Erythroblast (primary cell): ENCODE measurements around the gene LY6G5C.

Experiments
- GATA1 ChIP-seq: IDR thresholded peaks from 2 replicates; pipeline ENCODE4 v1.6.1; 2011; ENCODE audit warnings: low read depth, mild to moderate bottlenecking, control low read depth, low read length, moderate library complexity
- POLR2A ChIP-seq: IDR thresholded peaks from 2 replicates; pipeline ENCODE4 v1.6.1; 2011; ENCODE audit warnings: mild to moderate bottlenecking, low read length

DNA sequence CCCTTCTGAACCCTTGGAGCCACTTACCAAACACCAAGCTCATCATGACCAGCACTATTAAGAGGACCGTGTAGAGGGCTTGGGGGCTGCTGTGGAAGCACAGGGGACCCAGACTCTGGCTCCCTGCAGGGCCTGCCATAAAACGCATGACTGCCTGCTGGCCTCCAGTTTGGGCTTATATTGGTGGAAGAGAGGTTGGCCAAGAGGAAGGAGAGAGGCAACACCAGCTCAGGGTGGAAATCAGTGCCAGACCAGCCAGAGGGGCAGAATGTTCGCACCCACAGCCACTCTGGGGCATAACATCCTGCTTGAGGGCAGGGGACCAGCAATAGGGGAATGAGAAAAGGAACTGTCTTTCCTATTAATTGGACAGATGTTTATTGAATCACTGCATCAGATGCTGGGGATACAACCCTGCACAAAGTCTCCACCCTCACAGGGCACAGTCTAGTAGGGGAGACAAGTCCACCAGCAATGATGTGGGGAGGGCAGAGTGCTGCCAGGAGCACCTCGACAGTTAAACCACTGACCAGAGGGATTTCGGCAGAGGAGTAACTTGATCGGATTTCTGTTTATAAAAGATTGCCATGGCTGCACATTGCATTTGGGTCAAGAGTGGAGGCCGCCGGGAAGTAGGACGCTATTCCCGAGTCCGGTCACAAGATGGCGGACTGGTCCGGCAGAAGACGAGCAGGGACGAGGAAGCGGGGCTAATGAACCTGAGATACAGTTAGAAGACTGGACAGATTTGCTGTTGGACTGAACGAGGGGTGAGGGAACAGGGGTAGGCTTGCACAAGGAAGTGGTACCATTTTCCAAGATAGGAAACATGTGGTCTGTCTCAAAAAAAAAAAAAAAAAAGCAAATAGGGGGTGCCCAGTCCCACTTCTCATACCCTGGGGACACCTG lies at the start of gene LY6G5C:
- TF ChIP-seq POLR2A (no peak), GATA1 (no peak)
